ENCODE data around the gene TNP2. TPM values are rescaled to one million over a fixed set of nuclear protein-coding genes. Genes with fewer than 3 reads are reported as not detected.

TNP2 gene
- total and polyA plus RNA-seq, 2 experiments from 2014 or later: not detected

- no peaks in the 10 kb centered on the region for H4K20me1 ChIP-seq (replicated peaks; ENCODE audit: insufficient read depth)
- Mint-ChIP-seq H3K4me1 (peaks cover 4% of the 10 kb centered on the region), H3K36me3 (ENCODE audit: low read depth) (no peaks in the 10 kb centered on the region), H3K4me3 (no peak overlapping the region), H3K27me3 (ENCODE audit: insufficient read depth, low read depth, poor library complexity) (peaks cover 11% of the 10 kb centered on the region), H3K9me3 (no peaks in the 10 kb centered on the region; the same call in 2 of the 3 replicates), H3K27ac (no peak overlapping the region)
- no peak overlapping the region for H3K27ac ChIP-seq (ENCODE audit: low read depth)
- H3F3A ChIP-seq (replicated peaks; ENCODE audit: low read depth): peaks cover 6% of the 10 kb centered on the region
- H3K36me3 ChIP-seq (ENCODE audit: insufficient read depth): no peaks in the 10 kb centered on the region
- no peak for ATAC-seq
- H3K9me2 ChIP-seq (ENCODE audit: insufficient read depth): peaks cover 2% of the 10 kb centered on the region; the same call in 1 of the 2 replicates
- H3K79me2 ChIP-seq (replicated peaks; ENCODE audit: insufficient read depth): no peaks in the 10 kb centered on the region
- no peak overlapping the region for H3K4me3 ChIP-seq
- no peak for TF ChIP-seq CTCF (conservative IDR thresholded peaks at IDR 0.05; ENCODE audit: low read depth in 2 of 2)
- TF ChIP-seq POLR2AphosphoS5 (IDR thresholded peaks at IDR 0.05; ENCODE audit: low read depth): no peak
- no peak for TF ChIP-seq STAT1 (IDR thresholded peaks at IDR 0.05; ENCODE audit: unreplicated experiment)
- no peak for TF ChIP-seq EZH2 (IDR thresholded peaks at IDR 0.05; ENCODE audit: low read depth, unreplicated experiment)
- no peak for TF ChIP-seq JUNB (IDR thresholded peaks at IDR 0.05; ENCODE audit: unreplicated experiment)
- no peak for TF ChIP-seq CREB1 (CRISPR knock-in tag; IDR thresholded peaks at IDR 0.05; ENCODE audit: low read depth)
- TF ChIP-seq, protein P1, sequence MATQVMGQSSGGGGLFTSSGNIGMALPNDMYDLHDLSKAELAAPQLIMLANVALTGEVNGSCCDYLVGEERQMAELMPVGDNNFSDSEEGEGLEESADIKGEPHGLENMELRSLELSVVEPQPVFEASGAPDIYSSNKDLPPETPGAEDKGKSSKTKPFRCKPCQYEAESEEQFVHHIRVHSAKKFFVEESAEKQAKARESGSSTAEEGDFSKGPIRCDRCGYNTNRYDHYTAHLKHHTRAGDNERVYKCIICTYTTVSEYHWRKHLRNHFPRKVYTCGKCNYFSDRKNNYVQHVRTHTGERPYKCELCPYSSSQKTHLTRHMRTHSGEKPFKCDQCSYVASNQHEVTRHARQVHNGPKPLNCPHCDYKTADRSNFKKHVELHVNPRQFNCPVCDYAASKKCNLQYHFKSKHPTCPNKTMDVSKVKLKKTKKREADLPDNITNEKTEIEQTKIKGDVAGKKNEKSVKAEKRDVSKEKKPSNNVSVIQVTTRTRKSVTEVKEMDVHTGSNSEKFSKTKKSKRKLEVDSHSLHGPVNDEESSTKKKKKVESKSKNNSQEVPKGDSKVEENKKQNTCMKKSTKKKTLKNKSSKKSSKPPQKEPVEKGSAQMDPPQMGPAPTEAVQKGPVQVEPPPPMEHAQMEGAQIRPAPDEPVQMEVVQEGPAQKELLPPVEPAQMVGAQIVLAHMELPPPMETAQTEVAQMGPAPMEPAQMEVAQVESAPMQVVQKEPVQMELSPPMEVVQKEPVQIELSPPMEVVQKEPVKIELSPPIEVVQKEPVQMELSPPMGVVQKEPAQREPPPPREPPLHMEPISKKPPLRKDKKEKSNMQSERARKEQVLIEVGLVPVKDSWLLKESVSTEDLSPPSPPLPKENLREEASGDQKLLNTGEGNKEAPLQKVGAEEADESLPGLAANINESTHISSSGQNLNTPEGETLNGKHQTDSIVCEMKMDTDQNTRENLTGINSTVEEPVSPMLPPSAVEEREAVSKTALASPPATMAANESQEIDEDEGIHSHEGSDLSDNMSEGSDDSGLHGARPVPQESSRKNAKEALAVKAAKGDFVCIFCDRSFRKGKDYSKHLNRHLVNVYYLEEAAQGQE (IDR thresholded peaks at IDR 0.05; ENCODE audit: unreplicated experiment): no peak
- no peak for TF ChIP-seq ZNF114 (CRISPR knock-in tag; IDR thresholded peaks at IDR 0.05)
- TF ChIP-seq NANOG (IDR thresholded peaks at IDR 0.05; ENCODE audit: borderline replicate concordance): no peak
- no peak for TF ChIP-seq ZNF331 (CRISPR knock-in tag; IDR thresholded peaks at IDR 0.05; ENCODE audit: low read depth)
- no peak for TF ChIP-seq ETS1 (IDR thresholded peaks at IDR 0.05)
- no peak for TF ChIP-seq EZH2phosphoT487 (IDR thresholded peaks at IDR 0.05; ENCODE audit: unreplicated experiment)
- no peak for TF ChIP-seq ZNF462 (CRISPR knock-in tag; IDR thresholded peaks at IDR 0.05)
- no peak for DNase-seq (ENCODE audit: low spot score)
- no peaks in the 10 kb centered on the region; the same call in 1 of the 2 replicates for H3K4me1 ChIP-seq (ENCODE audit: insufficient read depth)
- H3K4me2 ChIP-seq: no peak overlapping the region
- H2AFZ ChIP-seq: no peak overlapping the region
- no peaks in the 10 kb centered on the region for H3K27me3 ChIP-seq (ENCODE audit: insufficient read depth)
These were observed 6.2 kb downstream of the TNP2 start for GRCh38 chr16:11262915-11263314.
